Suprapubic skin (tissue), 4 donors: Measurements from ENCODE around the gene OTUD7B. TPM values are rescaled to one million over a fixed set of nuclear protein-coding genes. Genes with fewer than 3 reads are reported as not detected.

Experiments used
- DNase-seq, 2 donors: peaks; one replicate each; pipeline ENCODE4 v3.0.0-alpha.2; 2019; ENCODE audit warnings: low spot score in 2 of 2
- H3K27ac ChIP-seq: fragments of 200-600 bp; sonication (generic); one replicate; pipeline ENCODE4 v1.5.1; 2019
- H3K27me3 ChIP-seq: fragments of 200-600 bp; sonication (generic); one replicate; pipeline ENCODE4 v1.5.1; 2019
- H3K36me3 ChIP-seq: fragments of 200-600 bp; sonication (generic); one replicate; pipeline ENCODE4 v1.5.1; 2019
- H3K4me1 ChIP-seq: fragments of 200-600 bp; sonication (generic); one replicate; pipeline ENCODE4 v1.5.1; 2019
- H3K4me3 ChIP-seq: fragments of 200-600 bp; sonication (generic); one replicate; pipeline ENCODE4 v1.5.1; 2019; ENCODE audit warnings: mild to moderate bottlenecking
- H3K9me3 ChIP-seq: fragments of 200-600 bp; sonication (generic); one replicate; pipeline ENCODE4 v1.5.1; 2019
- EP300 ChIP-seq: sonication (generic); formaldehyde crosslinking; IDR thresholded peaks from one replicate; pipeline ENCODE4 v1.6.1; 2017; ENCODE audit warnings: antibody characterized with exemption
- POLR2A ChIP-seq, 2 donors: fragments of 450-650 bp; IDR thresholded peaks; one replicate each; pipeline ENCODE4 v1.6.1; 2017; ENCODE audit warnings: antibody characterized with exemption in 2 of 2, mild to moderate bottlenecking in 2 of 2, moderate library complexity in 2 of 2
- POLR2AphosphoS5 ChIP-seq, 3 donors: sonication (generic); formaldehyde crosslinking; IDR thresholded peaks; one replicate each; pipeline ENCODE4 v1.6.1; 2017; ENCODE audit warnings: antibody characterized with exemption in 3 of 3
- WGBS: methylation state at CpG from one replicate; pipeline ENCODE4 v1.1.5; 2018; 5-methylcytosine and 5-hydroxymethylcytosine counted together
- total RNA-seq, 4 donors: library from RNA; depleted of rRNA; stranded (reverse); fragments of >200 nt; gene quantifications; one replicate each; pipeline ENCODE4 v1.1.0, GENCODE V29; 2016
- TF ChIP-seq, protein P1 (sequence below), 2 donors: fragments of 200-600 bp in 1 of 2; fragments of 450-650 bp in 1 of 2; sonication (generic) in 1 of 2; IDR thresholded peaks; one replicate each; pipeline ENCODE4 v1.5.1; 2016 to 2019; ENCODE audit warnings: antibody characterized with exemption in 2 of 2, mild to moderate bottlenecking in 1 of 2, moderate library complexity in 1 of 2

OTUD7B gene
- total RNA-seq, 4 donors from 2014 or later, result 11.0 to 19.2 (median 15.0) TPM

GRCh38 chr1:150003801-150004200 is 6.7 kb downstream of the OTUD7B start:
- Histone ChIP-seq H3K27me3 (no peaks in the 10 kb centered on the region), H3K36me3 (peaks cover 6% of the 10 kb centered on the region), H3K4me3 (no peak overlapping the region), H3K9me3 (no peaks in the 10 kb centered on the region), H3K27ac (no peak overlapping the region), H3K4me1 (peaks cover 31% of the 10 kb centered on the region)
- no peak for DNase-seq
- TF ChIP-seq, protein P1, sequence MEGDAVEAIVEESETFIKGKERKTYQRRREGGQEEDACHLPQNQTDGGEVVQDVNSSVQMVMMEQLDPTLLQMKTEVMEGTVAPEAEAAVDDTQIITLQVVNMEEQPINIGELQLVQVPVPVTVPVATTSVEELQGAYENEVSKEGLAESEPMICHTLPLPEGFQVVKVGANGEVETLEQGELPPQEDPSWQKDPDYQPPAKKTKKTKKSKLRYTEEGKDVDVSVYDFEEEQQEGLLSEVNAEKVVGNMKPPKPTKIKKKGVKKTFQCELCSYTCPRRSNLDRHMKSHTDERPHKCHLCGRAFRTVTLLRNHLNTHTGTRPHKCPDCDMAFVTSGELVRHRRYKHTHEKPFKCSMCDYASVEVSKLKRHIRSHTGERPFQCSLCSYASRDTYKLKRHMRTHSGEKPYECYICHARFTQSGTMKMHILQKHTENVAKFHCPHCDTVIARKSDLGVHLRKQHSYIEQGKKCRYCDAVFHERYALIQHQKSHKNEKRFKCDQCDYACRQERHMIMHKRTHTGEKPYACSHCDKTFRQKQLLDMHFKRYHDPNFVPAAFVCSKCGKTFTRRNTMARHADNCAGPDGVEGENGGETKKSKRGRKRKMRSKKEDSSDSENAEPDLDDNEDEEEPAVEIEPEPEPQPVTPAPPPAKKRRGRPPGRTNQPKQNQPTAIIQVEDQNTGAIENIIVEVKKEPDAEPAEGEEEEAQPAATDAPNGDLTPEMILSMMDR (IDR thresholded peaks at IDR 0.05), result no peak
- TF ChIP-seq EP300 (no peak), POLR2AphosphoS5 (IDR thresholded peaks at IDR 0.05) (no peak), POLR2A (IDR thresholded peaks at IDR 0.05) (no peak)
- WGBS, result 80% methylated on average over 3 of the region's 3 CpGs

GRCh38 chr1:150002217-150002616 is 8.3 kb downstream of the OTUD7B start:
- TF ChIP-seq EP300, result no peak
- no peak for TF ChIP-seq POLR2A (IDR thresholded peaks at IDR 0.05)
- no peak for TF ChIP-seq POLR2AphosphoS5 (IDR thresholded peaks at IDR 0.05)
- TF ChIP-seq, protein P1 (IDR thresholded peaks at IDR 0.05), result no peak
- 82% methylated on average over 2 of the region's 2 CpGs for WGBS
- no peak for DNase-seq
- Histone ChIP-seq H3K4me3 (no peak overlapping the region), H3K36me3 (peaks cover 6% of the 10 kb centered on the region), H3K9me3 (no peaks in the 10 kb centered on the region), H3K27ac (no peak overlapping the region), H3K4me1 (peaks cover 15% of the 10 kb centered on the region), H3K27me3 (no peaks in the 10 kb centered on the region)

DNA sequence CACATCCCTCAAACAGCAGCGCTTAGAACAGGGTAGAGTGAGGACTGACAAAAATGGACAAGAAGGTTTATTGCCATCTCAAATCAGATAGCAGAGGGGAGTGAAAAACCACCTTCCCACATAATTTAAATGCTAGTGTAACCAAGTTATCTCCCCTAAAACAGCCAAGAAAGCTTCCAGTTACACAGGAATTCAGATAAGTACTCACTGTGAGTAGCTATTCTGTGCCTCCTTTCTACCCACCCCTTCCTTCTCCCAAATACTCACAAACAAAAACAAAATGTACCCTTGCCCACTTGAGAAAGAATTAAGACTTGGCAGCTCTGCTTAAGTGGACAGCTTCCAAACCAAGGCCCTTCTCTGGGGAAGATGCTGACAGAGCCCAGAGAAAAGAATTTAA is 9.1 kb downstream of the OTUD7B start:
- Histone ChIP-seq H3K4me1 (peaks cover 19% of the 10 kb centered on the region), H3K36me3 (peaks cover 6% of the 10 kb centered on the region), H3K27ac (peak overlapping the region; percentile 41), H3K27me3 (no peaks in the 10 kb centered on the region), H3K4me3 (no peak overlapping the region), H3K9me3 (no peaks in the 10 kb centered on the region)
- no peak for TF ChIP-seq POLR2AphosphoS5 (IDR thresholded peaks at IDR 0.05)
- TF ChIP-seq POLR2A (IDR thresholded peaks at IDR 0.05), result no peak
- TF ChIP-seq EP300, result no peak
- TF ChIP-seq, protein P1 (IDR thresholded peaks at IDR 0.05), result no peak
- 93% methylated on average over 1 of the region's 1 CpG for WGBS
- DNase-seq, result no peak

DNA sequence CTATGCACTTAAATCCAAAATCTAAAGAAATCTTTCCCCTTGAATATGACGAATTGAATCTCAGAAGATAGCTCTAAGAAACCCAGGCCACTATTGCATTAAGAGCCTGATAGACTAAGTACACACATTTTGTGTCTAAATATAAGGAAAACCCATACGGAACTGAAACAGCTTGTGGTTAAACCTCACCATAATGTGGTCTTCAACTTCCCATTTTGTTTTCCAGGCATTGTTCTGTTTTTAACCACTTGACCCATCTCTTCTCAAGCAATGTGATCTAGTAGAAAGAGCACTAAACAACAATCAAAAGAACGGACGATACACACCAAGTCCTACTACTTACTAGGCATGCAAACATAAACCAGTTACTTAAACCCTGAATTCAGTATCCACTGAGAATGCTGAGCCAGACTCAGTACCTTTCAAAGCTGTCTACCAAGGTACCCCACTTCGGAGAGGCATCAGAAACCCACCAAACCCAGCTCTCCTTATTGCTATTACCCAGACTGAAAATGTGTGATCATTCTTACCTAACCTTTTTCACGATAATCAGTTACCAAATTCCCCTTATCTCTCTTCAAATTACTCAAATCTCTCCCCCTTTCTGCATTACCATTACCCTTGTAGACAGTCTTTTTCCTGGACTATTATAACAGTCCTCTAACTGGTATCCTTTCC is 12.8 kb downstream of the OTUD7B start:
- Histone ChIP-seq H3K4me1 (peaks cover 41% of the 10 kb centered on the region), H3K9me3 (no peaks in the 10 kb centered on the region), H3K27me3 (no peaks in the 10 kb centered on the region), H3K27ac (no peak overlapping the region), H3K4me3 (no peak overlapping the region), H3K36me3 (peaks cover 4% of the 10 kb centered on the region)
- no peak for TF ChIP-seq POLR2AphosphoS5 (IDR thresholded peaks at IDR 0.05)
- TF ChIP-seq POLR2A (IDR thresholded peaks at IDR 0.05), result no peak
- TF ChIP-seq, protein P1 (IDR thresholded peaks at IDR 0.05), result no peak
- TF ChIP-seq EP300, result no peak
- WGBS, result 81% methylated on average over 6 of the region's 6 CpGs
- DNase-seq, result no peak

- Histone ChIP-seq H3K4me1 (peaks cover 32% of the 10 kb centered on the region), H3K4me3 (no peak overlapping the region), H3K9me3 (no peaks in the 10 kb centered on the region), H3K27ac (peak overlapping the region; percentile 56), H3K36me3 (peaks cover 4% of the 10 kb centered on the region), H3K27me3 (no peaks in the 10 kb centered on the region)
- 57% methylated on average over 2 of the region's 2 CpGs for WGBS
- no peak for DNase-seq
- TF ChIP-seq POLR2A (IDR thresholded peaks at IDR 0.05) (no peak), POLR2AphosphoS5 (IDR thresholded peaks at IDR 0.05) (no peak), EP300 (no peak)
- TF ChIP-seq, protein P1 (IDR thresholded peaks at IDR 0.05), result no peak
Measured at GRCh38 chr1:149995927-149996326, 14.6 kb downstream of the OTUD7B start.
